H1 (cell line): ENCODE data around the gene NF1.

Source experiments
- BRCA1 ChIP-seq: IDR thresholded peaks from 2 replicates; pipeline ENCODE4 v1.6.1; 2012; ENCODE audit warnings: low read depth, low read length, improper control_type of control experiment
- PHF8 ChIP-seq: fragments of 200-600 bp; sonication (generic); conservative IDR thresholded peaks from 2 replicates; pipeline ENCODE4 v1.7.1; 2012; ENCODE audit warnings: low read depth, mild to moderate bottlenecking, inconsistent platforms, low read length, moderate library complexity
- POLR2A ChIP-seq, 2 experiments: IDR thresholded peaks; 1 replicate in 1 of 2; 2 replicates in 1 of 2; pipeline ENCODE4 v1.6.1; 2011; ENCODE audit warnings: low read depth in 2 of 2, low read length in 2 of 2, mild to moderate bottlenecking in 2 of 2; ENCODE audit errors: control extremely low read depth in 1 of 2
- POLR2AphosphoS5 ChIP-seq: IDR thresholded peaks from 2 replicates; pipeline ENCODE4 v1.6.1; 2011; ENCODE audit warnings: low read depth, low read length
- RAD21 ChIP-seq, 2 experiments: IDR thresholded peaks in 1 of 2; conservative IDR thresholded peaks in 1 of 2; 2 replicates each; pipeline ENCODE4 v1.6.1; 2011; ENCODE audit warnings: low read depth in 2 of 2, low read length in 2 of 2, improper control_type of control experiment in 1 of 2, inconsistent platforms in 1 of 2, mild to moderate bottlenecking in 1 of 2, moderate library complexity in 1 of 2
- SP1 ChIP-seq: IDR thresholded peaks from 2 replicates; pipeline ENCODE4 v1.6.1; 2011; ENCODE audit warnings: low read depth, low read length
- TF ChIP-seq, protein P1 (sequence below), 3 experiments: IDR thresholded peaks; 1 replicate in 2 of 3; 2 replicates in 1 of 3; pipeline versions ENCODE4 v1.5.1 to v1.6.1; 2011; ENCODE audit warnings: low read length in 3 of 3, mild to moderate bottlenecking in 3 of 3, inconsistent platforms in 2 of 3, low read depth in 1 of 3, moderate library complexity in 1 of 3; ENCODE audit not compliant: insufficient read depth in 1 of 3; ENCODE audit errors: control extremely low read depth in 1 of 3

DNA sequence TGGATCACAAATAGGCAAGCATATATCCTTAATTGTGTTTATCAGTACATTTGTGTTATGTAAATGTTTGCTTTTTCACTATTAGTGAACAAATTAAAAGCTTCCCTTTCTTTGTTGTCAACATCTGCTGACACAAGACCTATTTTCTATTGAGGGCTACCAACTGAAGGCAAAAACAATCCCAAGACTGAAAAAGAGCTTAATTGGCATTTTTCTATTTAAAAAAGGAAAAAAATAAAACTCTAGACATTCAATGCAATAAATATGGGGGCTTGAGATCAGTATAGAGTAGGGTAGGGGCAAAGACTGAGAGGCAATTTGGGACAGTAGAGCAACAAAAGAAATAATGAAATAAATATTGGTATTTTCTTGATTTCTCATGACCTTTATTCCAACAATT is 178.0 kb downstream of the NF1 start:
- no peak for TF ChIP-seq RAD21 (IDR thresholded peaks at IDR 0.05 in 1 of 2, conservative IDR thresholded peaks at IDR 0.05 in 1 of 2; ENCODE audit: low read depth in 2 of 2, low read length in 2 of 2)
- TF ChIP-seq BRCA1 = no peak
- no peak for TF ChIP-seq POLR2A (IDR thresholded peaks at IDR 0.05; ENCODE audit: control extremely low read depth in 1 of 2, low read depth in 2 of 2, low read length in 2 of 2)
- no peak for TF ChIP-seq PHF8
- TF ChIP-seq, protein P1, sequence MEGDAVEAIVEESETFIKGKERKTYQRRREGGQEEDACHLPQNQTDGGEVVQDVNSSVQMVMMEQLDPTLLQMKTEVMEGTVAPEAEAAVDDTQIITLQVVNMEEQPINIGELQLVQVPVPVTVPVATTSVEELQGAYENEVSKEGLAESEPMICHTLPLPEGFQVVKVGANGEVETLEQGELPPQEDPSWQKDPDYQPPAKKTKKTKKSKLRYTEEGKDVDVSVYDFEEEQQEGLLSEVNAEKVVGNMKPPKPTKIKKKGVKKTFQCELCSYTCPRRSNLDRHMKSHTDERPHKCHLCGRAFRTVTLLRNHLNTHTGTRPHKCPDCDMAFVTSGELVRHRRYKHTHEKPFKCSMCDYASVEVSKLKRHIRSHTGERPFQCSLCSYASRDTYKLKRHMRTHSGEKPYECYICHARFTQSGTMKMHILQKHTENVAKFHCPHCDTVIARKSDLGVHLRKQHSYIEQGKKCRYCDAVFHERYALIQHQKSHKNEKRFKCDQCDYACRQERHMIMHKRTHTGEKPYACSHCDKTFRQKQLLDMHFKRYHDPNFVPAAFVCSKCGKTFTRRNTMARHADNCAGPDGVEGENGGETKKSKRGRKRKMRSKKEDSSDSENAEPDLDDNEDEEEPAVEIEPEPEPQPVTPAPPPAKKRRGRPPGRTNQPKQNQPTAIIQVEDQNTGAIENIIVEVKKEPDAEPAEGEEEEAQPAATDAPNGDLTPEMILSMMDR (IDR thresholded peaks at IDR 0.05; ENCODE audit: control extremely low read depth in 1 of 3, insufficient read depth in 1 of 3, low read depth in 1 of 3, low read length in 3 of 3) = no peak
- no peak for TF ChIP-seq SP1
- no peak for TF ChIP-seq POLR2AphosphoS5
